GM19324 (cell line): ENCODE measurements around the gene FEZF2.

Source experiments
- ATAC-seq: cut with Tn5 transposase; IDR thresholded peaks from one replicate; pipeline ENCODE4 v1.9.1; 2021; ENCODE audit warnings: mild to moderate bottlenecking, moderate library complexity; ENCODE audit not compliant: unreplicated experiment, low FRiP score

Gene FEZF2

DNA sequence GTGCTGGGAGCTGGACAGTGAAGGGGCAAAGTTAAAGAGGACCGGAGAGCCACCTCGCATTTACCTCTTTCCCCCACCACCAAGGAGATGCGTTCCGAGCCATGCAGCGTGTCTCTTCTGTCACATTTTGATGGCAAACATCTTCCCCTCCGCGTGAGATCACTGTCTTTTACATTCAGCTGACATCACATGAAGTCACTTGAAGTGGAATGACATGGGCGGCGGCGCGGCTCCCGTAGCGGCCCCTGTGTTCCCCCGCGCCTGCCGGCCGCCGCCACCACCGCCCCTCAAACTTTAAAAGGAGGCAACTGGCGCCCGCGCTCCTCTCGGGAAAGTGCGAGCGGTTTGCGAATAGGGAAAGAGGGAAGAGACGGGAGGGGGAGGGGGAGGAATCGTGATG lies at the start of gene FEZF2:
TSS of gene FEZF2 (minus strand) at position 336 of the 400 bp plus-strand sequence. CDS start 682 bp downstream, outside the sequence.
- ATAC-seq: no peak

DNA sequence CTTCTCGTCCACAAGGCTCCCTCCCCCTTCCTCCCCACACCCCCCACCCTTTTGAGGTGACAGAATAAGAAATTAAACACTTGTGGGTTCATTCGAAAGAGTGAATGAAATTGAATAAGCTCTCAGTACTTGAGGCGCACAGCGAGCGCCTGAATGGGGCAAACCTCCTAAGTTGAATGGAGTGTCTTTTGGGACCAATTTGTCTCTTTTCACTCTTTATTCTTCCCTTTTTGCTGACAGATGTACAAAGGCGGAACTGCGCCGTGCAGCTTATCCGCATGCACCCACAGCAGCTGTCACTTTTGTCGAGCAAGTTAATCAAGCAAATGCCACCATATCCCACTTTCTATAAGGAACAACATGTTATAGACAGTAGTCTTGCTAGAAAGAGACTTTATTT lies 47.9 kb upstream of the FEZF2 start:
- no peak for ATAC-seq

DNA sequence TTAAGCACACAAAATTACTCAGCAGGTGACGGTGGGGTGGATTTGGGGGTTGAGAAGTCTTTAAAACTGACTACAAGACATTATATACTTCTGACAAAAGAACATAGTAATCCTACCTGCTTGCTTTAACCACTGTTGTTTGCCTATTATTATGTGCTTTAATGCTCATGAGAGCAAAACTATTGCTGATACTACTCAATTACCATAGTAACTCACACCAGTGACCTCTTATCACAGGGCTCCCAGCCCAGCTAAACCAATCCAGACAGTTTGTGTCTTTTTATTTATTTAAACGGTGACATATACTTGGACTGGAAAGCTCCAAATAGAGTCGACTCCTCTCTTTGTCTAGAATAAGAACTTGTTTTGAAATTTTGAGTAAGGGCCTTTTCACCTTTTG lies 42.8 kb upstream of the FEZF2 start:
- ATAC-seq: no peak

DNA sequence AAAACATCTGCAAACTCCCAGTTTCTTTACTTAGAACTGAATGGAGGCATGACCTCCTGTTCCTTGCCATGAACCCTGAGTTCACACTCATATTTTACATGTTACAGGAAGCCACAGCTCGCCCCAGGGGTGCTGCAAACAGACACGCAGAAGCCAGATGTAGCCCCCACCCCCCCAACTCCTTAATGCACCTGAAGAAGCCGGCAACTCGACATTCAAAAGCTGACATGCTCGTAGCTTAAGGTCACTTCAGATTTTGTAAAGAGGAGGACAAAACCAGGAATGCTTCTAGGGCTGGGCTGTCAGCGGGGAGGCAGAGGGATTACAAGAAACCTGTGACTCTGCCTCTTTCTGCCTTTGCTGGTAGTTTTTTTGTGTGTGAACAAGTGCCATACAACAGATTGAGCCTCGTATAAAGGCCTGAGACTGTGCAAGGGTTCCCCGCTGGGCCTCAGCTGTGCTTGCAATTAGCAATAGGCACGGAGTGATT lies 42.0 kb upstream of the FEZF2 start:
- no peak for ATAC-seq

DNA sequence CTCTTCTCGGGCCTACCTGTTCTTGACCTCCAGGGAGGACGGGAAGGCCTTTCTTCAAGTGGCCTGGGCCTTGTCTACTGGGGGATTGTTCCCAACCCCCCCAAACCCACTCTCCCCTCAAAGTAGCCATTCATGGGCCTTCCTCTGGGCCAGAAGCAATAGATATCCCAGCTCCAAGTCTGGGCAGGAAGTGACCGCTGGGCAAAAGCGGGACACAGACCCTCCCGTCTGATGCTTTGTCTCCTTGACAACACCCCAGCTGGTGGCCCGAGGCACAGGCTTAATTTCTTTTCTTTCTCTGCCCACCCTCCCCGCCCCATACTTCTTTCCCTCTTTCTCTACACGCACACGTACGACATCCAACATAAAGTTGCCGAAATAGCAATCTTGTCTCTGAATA lies 41.4 kb upstream of the FEZF2 start:
- no peak for ATAC-seq

DNA sequence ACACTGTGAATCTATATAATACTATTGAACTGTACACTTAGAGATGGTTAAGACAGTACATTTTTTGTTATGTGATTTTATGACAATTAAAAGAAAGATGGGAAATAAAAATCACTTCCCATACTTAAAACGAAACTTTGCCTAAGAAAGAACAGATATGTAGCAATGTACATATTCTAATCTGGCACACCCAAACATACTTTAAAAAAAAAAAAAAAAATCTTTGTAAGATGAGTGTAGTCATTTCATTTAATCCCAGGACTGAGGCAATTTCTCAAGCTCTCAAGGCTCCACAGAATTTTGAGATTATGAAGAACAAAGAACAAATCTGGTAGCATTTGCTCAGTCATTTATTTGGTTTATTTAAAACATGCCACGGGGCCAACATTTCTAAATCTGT lies 40.3 kb upstream of the FEZF2 start:
- ATAC-seq: no peak

DNA sequence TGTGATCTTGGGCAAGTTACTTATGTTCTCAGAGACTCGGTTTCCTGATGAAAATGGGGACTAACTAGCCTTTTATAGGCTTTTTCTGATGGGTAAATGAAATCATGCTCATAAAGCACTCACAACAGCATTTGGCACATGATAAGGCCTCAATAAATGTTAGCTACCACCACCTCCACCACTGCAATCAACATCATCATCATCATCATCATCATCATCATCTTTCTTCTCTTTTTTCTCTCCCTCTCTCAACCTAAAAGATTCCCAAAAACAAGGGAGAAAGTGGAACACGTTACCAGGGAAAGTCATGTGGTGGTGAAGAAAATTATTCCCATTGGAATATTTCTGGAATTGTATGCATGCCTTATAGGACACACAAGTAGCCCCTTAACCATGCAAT lies 33.6 kb upstream of the FEZF2 start:
- no peak for ATAC-seq

DNA sequence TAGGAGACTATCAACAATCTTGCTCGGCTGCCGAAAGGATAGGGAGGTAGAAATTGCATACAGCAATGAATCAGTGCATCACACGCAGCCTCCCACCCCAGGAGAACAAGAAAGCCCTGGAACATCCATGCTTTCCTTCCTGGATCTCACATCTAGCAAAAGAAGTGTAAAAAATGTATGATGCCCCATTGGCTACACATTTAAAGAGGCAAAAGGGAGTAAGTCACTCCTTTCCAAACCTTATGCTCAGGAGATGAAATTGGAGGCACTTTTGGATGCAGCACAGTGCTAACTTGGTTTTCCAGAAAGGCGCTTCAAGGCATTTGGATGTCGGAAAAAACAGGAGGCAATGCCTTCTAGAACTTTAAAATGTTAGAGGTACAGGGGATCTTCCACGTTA lies 32.2 kb upstream of the FEZF2 start:
- ATAC-seq: no peak

DNA sequence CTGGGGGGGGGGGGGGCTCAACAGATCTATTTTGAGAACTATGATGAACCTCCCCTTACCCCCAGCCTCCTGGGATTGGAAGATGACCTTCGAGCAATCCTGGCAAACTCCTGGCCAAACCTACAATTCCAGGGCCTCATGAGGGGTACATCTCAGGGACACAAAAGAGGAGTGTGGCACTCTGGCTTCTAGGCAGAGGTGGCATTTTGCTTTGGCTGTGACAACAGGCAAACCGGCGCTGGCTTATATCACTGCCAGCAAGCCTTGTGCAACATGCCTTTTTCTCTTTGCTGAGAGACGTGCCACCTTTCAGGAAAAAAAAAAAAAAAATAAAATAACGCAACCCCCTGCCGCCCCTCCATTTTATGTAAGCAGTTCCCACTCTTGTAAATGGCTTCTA lies 31.8 kb upstream of the FEZF2 start:
- no peak for ATAC-seq

DNA sequence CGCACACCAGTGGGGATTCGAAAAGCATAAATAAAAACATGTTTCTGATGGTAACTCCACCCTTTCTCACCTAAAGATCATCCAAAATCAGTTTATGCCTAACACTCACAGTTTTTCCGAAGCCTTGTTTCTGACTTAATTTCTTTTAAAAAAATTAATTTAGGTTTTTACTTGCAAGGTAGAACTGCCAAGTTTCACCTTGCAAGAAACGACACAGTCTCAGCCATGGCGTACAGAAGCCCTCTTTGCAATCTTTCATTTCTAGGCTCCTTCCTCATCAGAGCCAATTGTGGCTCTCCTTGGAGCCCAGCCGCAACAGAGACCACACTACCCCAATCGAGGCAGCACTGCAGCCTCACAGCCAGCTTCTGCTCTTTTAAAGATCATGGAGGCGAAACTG lies 31.0 kb upstream of the FEZF2 start:
- no peak for ATAC-seq

DNA sequence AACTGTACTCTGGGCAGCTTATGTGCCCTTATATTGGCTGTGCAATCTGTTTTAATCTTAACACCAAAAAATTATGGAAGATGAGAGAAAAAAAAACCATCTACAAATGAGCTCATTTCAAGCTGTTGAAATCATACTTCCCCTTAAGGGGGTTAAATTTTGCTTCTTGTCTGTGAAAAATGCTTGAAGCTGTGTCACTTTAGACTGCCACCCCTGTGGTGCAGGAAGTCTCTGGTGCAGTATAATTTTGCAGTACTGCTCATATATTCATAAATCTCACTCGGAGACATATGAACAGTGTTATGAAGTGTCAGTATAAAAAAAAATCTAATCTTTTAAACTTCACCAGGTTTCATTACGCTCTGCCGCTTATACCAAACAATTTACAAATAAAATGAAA lies 30.4 kb upstream of the FEZF2 start:
- ATAC-seq: no peak

DNA sequence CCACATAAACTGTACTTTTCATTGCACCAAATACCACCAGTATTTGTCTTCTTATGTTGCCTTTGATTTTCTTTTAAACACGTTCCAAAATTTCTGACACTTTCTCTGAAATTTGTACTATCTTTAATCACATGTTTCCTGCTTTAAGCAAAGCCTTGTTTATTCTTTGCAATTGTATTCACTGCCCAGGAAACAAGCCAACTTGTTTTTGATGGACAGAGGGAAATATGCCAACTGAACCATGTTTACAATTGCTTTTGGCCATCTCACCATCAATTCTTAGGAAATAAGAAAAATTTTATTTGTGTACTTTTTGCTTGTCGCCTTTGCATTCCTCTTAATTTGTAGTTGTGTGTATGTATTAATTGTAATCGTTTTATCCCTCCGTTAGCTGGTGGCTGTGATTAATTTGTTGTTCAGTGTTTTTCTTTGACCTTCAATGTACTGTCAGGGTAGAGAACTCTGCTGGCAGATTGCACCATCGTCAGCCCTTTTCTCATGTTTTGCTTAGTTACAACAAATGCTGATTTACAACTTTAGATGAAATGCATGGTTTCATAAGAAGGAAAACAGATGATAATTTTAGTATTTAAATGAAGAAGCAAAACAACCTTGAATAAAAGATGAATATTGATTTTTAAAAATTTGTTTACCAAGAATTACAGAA lies 19.4 kb upstream of the FEZF2 start:
- no peak for ATAC-seq

DNA sequence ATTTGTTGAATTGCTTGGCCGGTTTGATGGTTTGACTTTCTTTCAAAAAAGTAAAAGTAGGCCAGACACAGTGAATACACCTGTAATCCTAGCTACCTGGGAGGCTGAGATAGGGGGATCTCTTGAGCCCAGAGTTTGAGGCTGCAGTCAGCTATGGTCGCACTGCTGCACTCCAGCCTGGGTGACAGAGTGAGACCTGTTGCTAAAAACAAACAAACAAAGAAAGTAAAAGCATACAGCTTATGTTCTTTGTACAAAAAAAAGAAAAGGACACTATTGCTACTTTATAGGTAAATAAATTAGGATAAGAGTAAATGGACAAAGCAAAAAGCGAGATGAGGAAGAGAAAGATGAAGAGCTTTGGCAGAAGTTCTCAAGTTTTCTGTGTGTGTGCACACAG lies 13.9 kb upstream of the FEZF2 start:
- no peak for ATAC-seq

DNA sequence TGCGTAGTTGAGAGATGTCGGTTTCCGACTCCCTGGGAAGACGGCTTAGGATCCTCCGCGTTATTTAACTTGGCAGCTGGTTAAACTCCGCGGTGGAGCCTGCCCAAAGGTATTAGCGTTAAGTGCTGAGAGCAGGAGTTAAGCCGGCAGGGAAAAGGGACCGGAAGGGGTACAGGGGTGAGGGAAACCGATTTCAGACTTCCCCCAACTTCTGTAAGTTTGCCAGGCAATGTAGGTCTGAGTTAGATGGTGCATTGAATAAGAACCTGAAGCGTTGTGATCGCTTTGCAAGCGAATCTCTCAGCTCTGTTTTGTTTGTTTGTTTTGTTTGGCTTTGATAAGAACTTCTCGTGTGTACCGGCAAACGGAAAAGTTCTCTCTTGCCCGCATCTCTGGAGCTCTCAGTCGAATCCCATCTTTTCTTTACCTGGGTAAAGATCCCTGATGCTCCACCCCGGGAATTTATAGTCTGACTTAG lies 6.0 kb upstream of the FEZF2 start:
- ATAC-seq: no peak

DNA sequence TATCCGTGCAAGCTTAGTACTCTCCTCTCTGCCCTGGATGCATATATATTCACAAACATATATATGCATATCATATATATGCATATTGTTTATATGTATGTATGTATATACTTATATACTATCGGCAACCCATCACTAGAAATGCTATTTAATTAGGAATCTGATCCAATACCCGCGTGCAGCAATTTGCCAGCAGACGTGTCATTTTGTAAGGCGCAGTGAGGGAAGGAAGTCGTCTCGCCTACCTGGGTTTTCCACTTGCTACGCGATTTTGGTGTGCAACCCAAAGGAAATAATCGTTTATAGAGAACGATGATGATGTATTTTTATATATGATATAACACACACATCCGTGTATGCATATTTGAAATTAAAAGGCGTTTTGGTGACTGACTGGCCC lies 5.6 kb upstream of the FEZF2 start:
- no peak for ATAC-seq

DNA sequence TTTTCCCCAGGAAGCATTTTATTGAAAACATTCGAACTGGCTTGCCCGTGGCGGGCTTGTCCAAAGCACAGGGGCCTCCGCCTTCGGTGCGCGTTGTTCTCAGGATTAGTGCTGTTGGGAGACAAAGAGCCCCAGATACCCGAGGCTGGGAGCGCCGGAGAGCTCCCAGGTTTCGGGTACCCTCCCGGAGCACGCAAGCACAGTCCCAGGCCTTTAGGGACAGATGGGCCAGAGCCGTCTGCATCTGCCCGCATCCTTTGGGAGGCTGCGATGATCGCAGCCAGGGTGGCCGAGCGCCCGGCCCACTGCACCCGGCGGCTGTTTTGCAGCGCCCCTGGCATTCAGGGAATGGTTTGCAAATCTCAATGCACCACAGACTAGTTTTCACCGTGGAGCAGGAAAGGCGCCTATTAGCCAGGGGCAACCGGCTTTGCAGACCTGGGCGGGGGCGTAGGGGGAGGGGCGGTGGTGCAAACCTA lies 5.0 kb upstream of the FEZF2 start:
- no peak for ATAC-seq

DNA sequence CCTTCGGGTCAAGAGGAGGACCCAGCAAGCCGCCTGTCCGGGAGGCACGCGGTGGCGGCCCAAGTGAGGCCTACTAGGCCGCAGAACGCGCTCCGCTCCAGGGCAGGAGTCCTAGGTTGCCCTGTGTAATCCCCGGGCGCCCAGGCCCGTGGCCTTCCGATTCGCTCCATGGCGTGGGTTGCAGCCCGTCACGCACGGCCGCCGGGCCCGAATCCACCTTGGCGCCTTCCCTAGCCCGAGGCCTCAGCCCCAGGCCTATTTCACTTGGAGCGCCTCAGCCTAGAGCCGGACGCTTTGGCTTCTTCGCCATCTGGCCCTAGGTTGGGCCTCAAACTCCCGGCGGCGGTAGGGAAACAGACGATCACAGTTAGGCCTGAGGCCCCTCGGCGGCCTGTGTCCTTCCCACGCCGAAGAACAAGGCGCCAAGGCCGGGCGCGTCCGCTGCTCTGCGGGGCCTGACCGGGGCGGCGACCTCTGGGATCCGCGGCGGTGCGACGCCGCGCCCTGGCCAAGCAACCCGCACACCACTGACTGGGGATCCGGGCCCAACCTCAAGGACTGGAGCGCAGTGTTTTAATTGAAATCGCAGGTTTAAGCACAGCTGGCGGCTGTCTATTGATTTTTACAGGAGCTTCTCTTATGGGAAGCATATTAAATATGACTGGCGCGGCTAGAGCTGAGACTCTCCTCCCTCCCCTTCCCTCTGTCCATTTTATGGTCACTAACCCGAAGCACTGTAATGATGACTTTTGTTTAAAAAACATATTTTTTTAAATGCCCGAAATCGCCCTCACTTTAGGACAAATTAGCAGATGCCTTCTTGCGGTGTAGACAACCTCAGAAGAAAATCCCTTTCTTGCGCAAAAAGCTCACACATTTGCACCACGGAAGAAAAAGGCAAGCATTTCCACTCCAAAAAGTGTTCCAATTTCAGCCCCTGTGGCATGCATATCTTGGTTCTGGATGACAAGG lies 3.8 kb upstream of the FEZF2 start:
- no peak for ATAC-seq

DNA sequence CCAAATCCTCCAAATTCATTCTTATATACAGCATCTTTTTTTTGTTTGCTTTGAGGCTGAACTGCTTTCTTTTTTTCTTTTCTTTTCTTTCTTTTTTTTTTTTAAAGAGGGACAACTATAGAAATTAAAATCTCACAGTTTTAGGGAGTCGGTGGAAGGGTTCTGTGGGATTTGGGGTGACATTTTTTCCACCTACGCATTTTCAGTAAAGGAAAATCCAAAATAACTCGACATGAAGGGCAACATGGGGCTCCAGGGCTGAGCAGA lies 3.0 kb upstream of the FEZF2 start:
- no peak for ATAC-seq

DNA sequence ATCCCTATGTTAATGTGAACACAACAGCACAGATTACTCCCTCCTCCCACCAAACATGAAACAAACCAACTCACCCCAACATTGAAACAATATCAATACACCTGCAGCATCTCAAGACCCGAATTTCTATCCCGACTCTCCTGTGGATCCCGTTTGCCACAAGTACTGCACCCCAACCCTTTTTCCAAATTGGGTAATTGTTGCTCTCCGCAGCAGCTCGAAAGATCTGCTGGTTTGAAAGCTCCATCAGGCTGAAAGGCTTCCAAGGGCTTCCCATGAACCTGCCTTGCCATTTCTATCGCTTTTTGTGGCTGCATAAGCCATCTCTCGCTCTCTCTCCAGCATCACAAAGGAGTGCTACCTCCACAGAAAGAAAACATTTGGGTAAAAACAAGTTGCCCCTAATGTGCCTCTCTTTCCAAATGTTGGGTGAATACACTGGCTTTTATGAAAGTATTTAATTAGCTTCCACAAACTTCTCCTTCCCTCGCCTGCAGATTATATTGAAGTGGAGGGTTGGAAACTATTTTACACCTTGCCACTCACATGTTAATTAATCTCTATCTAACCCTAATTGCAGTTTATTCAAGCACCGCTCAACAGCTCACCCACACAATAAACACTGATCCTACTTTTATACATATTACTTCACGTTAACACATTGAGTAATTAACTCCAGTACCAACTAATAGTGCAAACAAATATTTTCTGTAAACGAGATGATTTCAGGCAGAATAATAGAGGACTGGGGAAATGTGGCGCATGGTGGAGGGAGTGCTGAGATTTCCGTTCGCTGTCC lies 2.5 kb upstream of the FEZF2 start:
- no peak for ATAC-seq

DNA sequence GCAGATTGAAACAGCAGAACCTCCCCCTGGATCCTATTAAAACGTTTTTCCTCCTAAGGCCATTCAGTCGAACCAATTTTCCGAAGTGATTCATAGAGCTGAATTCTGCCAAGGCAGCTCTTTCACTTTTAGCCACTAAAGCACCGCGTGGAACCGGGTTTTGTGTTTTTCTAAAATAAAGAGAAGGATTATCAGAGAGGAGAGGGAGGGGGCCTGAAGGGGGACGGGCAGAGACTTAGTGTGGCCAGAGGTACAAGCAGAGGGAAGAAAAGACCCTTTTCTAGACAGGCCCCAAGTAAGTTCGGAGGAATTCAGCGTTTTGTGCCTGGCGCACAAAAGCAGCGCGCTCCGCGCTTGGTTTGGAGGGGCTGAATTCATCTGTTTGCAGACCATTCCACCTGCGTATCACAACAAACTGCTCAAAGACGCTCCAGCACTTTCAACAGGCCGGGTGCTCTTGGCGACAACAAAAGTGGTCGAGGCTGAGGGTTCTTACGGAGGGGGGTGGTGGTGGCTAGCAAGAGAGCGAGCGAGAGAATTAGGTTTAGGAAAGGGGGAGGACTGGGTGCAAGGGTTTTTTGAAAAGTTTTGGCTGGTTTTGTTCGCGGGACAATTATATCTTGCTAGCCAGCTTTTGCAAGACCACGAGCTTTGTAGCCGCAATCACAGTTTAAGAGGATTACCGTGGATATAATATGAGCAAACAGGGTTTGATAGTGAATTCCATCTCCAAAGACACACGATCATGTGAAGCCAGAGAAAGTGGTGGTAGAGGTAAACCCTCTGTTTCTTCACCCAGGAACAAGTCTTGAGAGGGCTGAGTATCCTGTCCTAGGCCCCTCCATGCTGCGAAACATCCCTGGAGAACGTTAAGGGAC lies 1.2 kb upstream of the FEZF2 start:
- no peak for ATAC-seq
